DMS53 treated with DMSO at 0.1 percent for 48 hours (cell line): Measurements from ENCODE around the gene TRPC4.
A peak's percentile ranks its signal among the peaks of the same experiment; 100 is the strongest.
"Not testable (repeated sequence)": the region's sequence is repeated elsewhere in the genome, so short reads cannot be mapped to it uniquely, and the experiment has no call there.

Experiments
- DNase-seq: peaks from one replicate; lab custom pipeline; 2025; ENCODE audit not compliant: unreplicated experiment; lab: John Stamatoyannopoulos, UW

Gene TRPC4

DNA sequence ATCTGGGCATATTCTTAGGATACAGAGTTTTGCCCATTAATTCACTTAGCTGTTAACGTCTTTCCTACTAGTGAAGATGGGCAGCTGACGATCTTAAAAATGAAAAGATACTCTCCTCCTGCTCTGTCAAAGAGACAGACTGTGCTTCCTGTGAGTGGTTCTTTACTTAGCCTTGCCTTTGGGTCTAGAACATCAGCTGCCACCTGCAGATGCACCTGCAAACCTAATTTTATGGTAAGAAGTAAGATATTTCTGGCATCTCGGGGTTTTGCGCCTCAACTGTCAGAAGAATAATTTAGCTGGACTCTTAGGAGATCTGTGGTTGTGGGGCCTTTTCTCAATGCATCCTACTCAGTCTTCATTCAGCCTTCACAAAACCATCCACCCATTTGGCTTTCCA is 36.2 kb downstream of the TRPC4 start:
- no peak for DNase-seq

DNA sequence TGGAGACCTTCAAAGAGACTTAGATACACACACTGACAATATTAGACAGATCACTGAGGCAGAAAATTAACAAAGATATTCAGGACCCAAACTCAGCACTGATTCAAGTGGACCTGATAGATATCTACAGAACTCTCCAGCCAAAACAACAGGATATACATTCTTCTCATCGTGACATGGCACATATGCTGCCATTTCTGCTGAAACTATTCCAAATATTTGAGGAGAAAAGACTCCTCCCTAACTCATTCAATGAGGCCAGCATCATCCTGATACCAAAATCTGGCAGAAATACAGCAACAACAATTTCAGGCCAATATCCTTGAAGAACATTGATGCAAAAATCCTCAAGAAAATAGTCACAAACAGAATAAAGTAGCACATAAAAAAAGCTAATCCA is 53.3 kb downstream of the TRPC4 start:
- DNase-seq, result no peak

DNA sequence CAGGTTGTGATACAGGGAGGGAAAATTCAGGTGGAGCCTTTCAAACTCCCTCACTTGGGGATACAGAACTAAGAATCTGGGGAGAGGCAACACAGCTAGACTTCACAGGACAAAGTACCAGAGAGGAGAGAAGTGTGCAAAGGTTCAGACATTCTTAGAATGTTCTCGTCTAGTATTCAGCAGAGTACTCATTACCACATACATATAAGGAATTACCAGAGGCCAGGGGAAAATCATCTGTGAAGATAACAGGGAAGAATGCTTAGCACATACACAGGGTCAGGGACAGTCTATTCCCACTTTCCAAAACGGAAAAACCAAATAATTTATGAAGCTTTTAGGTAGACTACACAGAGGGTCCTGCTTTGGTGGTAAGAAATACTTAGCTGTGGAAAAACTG is 58.1 kb downstream of the TRPC4 start:
- no peak for DNase-seq

DNA sequence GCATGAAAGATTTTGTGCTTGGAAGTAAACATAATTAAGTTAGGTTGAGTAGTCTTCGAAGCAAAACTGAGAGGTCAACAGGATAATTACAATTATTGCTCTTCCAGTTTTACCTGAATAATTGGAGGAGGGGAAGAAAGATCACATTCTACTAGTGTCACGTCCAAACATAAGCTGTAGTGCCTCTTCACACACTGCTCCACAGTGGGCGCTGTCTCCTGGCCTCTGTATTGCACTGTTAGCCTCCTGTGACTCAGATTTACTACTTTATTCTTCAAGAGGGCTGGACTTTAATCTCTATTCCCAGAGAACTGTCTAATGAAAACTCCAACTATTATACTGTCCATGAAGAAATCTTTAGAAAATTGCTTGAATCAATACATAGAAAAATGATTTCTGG is 62.9 kb downstream of the TRPC4 start:
- DNase-seq, result no peak

DNA sequence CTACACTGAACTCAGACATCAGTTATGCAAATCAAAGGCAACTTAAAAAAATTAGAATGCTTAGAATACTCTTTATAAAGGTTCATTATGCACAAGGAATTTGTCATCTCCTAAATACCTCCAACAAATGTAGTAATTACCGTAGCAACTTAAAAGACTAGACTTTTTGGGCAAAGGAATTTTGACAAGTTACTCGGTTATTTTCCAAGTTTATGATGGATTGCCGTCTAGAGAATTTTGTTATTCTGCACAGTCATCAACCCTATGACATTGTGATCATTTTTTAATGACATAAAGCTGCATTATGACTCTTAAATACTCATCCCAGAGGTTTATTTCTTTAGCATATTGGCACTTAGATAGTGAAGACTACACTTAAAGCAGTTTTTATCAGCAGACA is 71.9 kb downstream of the TRPC4 start:
- DNase-seq, result no peak

DNA sequence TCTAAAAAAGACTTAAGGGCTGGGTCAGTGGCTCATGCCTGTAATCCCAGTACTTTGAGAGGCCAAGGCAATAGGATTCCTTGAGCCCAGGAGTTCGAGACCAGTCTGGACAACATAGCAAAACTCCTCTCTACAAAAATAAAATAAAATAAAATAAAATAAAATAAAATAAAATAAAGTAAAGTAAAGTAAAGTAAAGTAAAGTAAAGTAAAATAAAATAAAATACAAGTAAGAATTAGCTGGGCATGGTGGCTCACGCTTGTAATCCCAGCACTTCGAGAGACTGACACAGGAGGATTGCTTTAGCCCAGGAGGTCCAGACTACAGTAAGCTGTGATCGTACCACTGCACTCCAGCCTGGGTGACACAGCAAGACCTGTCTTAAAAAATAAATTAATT is 72.8 kb downstream of the TRPC4 start:
- not testable (repeated sequence) for DNase-seq

DNA sequence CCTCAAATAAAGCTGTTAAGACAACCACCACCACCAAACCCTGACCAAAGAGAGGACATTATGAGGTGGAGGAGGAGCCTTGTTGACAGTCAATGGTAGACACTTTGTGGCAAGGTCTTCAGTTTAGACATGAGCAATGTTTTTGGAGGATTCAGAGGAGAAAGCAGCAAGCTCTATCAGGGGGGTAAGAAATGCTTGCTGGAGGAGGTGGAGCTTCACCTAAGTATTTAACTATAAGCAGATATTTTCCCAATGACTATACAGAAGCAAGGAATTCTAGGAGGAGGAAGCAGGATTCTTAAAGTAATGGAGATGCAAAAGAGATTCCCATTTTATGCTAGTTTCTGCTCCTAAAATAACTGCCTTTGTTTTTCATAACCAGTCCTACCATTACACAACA is 74.2 kb downstream of the TRPC4 start:
- no peak for DNase-seq

DNA sequence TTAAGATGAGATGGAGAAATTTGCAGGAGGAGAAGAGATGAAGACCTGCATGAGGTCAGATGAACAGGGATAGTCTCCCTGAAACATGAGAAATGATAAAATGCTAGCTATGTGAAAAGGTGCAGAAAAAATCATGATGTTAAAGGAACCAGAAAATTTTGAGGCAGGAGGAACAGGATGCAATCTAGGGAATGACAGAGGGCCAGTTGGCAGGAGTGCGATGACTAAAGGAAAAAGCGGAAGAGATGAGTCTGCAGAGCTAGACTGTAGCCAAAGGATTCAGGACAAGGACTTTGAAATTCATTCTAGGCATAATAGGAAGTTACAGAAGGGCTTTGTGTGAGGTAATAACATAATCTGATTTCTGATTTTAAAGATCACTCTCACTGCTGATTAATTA is 77.9 kb downstream of the TRPC4 start:
- DNase-seq, result no peak

DNA sequence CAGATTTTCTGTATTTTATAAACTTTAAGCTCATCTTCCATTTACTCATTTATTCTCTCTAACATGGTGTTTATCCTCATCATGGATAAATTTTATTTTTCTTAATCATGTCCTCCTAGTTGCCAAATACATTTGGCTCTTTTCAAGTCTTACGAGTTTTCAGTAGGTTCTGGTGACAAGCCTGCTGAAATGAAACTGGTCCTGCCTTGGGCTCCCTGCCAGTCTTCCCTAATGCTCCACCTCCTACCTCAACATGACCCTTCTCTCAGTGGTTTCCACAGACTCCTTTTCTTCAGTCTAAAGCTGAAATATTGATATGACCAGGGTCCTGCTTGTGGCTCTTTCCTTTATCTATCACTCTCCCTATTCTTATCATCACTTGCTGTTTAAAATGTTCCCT is 81.2 kb downstream of the TRPC4 start:
- no peak for DNase-seq

DNA sequence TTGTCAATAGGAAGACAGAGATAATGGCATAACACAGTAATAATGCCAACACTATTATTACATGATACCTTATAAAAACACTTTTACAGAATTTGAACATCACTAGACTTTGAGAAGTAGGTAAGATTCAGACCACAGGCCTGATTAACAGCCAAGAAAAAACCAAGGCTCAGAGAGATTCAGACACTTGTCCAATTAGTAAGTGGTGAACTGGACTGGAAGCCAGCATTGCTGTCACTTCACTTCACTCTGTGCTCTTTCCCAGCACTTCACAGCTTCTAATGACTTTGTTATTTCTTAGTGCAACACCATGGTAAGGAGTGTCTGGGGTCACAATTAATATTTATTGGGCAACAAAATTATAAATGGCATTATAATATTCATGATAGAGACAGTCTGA is 91.9 kb downstream of the TRPC4 start:
- no peak for DNase-seq

DNA sequence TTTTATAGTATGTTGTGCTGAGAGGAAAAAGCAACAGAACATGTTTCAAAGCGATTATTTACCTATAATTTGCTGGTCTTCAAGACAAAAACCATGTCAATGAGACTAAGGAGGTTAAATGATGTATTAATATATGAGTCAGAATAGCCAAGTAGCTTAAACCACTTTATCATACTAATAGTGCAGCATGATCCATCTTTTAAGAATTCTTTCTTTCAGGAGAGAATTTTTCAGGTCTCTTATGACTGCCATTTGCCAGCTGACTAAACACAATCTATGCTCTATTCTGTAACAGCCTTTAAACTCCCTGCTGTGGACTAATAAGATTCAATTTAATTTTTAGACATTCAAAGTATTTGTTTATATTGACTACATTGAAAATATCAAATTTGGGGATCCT is 93.7 kb downstream of the TRPC4 start:
- no peak for DNase-seq

DNA sequence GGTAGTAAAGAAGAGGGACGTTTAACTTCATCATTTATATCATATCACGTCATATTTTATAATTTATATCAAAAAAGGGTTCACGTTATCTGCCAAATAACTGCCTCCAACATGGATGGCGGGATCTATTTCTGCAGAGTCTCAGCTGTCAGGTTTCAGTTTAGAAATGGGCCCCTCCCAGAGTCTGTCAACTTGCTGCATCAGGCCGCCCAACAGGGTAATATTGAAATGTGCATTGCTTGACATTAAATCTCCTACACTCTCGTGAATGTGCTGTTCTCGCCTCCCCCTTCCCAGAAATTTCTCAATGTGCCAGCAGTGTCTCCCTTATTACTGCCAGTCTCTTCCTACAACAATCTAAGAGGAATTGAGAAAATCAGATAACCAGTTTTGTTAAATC is 96.9 kb downstream of the TRPC4 start:
- DNase-seq, result no peak

DNA sequence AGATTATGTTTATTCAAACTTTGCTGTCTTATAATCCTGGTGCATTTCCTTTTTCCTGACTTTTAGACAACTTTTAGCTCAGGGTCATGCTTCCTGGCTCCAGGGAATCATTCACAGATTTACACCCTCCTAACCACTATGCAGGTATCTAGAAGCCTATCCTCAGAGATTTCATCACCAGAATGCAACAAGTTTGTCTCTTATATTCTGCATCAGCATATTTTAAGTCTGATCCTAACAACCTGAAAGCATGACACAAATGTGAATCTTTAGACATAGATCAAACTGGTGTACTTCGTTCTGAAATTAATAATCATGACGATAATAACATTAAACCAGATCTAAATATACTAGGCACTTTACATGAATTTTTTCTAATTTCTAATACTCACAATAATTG is 100.0 kb downstream of the TRPC4 start:
- no peak for DNase-seq

DNA sequence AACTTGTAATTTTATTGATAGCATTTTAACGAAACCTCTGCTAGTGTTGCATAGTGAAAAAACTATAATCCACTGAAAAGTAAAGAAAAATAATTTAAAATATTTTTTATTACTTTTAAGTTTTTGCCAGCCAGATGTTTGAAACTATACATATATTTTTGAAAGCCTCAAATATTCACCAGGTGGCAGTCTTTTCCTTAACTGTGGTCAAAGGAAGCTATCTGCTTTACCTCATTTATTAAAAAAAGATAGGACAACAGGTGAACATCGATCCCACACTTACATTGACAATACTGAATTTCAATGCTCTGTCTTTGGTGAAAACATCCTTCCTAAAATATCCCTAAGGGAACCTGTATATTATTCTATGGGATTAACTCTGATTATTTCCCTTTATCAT is 100.5 kb downstream of the TRPC4 start:
- DNase-seq, result peak; percentile 3

DNA sequence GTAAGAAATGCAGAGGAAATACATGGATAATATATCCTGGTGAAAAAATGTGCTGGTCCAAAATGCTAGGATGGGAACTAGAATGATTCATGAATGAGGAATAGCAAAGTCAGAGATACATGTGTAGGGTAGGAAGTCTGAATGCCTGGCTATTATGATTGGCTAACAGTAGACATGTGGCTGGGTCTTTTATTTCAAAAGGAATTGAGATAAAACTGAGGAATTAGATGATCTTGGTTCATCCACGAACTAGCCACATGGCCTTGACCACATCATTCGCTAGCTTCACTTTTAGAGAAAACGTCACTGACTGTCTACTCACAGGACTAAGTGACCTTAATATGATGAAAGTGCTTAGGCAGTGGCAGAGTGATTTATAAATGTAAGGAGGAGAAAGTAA is 103.1 kb downstream of the TRPC4 start:
- DNase-seq, result no peak

DNA sequence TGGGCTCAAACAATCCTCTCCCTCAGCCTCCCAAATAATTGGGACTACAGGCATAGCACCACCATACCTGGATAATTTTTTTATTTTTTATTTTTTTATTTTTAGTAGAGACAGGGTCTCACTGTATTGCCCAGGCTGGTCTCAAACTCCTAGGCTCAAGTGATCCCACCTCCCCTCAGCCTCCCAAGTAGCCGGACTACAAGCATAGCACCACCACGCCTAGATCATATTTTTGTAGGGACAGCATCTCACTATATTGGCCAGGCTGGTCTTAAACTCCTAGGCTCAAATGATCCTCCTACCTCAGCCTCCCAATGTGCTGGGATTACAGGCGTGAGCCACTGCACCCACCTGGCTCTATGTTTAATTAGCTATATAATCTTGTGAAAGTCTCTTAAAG is 114.2 kb downstream of the TRPC4 start:
- no peak for DNase-seq

DNA sequence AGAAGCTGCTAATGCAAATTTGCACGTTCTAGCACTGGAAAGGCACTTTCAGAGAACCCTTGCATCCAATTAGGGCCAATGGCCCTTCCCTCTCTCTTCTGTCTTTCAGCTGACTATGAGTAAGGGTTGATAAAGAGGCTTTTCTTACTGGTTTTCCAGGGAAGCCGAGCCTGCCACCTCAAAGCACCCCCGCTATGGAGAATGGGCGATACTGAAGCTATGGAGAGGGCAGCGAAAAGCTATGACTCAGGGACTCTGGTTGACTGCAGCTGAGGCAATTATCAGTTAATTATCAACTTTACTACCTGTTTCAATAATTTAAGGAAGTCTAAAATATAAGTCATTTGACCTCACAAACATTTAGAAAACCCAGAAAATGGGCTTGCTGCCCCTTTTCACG is 115.8 kb downstream of the TRPC4 start:
- peak; percentile 13 for DNase-seq

DNA sequence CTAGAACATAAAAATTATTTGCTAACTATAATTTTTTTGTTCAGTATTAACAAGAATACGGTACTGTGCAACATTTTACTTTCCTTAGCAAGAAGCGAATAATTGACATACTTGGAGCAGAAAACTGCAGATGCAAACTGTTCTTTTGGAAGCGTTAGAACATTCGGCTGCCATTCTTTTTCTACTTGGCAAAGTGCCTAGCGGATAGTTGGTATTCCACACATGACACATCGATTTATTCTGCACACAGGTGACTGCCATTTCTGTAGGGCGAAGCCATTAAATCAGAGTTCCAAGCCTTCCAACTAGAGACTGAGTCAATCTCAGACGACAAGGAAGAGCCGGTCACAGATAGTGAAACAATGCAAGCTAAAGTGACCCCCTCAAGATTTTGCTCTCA is 117.4 kb downstream of the TRPC4 start:
- DNase-seq, result no peak

DNA sequence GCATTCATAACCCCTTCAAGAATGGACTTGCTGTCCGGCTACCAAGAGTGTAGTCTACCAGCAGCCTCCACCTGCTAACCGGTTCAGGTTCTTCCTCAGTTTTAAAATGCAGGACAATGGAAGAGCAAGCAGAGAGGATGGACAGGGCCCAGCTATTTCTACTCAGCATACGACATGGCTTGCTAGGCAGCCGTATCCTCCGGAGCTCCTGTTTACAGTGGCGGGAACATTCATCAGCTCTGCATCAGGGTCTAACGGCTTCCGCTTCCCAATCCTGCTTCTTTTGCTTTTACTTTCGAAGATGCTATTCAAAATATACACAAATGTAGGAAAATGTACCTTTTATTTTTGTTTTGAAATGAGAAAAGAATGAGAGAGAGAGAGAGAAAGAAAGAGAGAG is 118.5 kb downstream of the TRPC4 start:
- no peak for DNase-seq

DNA sequence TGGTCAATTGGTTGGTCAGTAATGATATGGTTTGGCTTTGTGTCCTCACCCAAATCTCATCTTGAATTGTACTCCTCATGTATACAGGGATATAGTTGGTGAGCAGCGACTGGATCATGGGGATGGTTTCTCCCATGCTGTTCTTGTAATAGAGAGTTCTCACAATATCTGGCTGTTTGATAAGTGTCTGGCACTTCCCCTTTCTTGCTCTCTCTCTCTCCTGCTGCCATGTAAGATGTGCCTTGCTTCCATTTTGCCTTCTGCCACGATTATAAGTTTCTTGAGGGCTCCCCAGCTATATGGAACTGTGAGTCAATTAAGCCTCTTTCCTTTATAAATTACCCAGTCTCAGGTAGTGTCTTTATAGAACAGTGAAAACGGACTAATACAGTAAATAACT is 120.7 kb downstream of the TRPC4 start:
- DNase-seq, result no peak

DNA sequence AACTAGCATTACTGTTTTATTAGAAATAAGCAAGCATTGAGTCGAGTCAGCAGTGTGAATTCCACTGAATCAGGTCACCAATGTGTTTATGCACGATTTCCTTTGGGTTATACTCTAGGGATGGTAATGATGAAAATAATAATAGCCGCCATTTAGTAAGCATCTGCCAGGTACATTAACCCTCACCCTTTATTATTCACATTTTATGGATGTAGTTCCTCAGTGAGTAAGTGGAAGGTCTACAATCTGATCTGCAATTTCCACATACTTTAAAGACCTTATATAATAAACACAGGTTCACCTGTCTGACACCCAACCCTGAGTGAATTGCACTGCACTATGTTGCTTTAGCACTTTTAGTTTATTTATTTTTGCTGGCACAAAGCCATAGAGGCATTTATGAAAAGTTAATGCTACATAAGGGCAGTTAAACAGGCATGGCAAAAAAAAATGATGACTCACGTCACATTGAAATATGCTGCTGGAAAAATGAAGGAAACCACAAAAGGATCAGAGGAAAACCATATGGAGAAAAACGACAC is 122.4 kb downstream of the TRPC4 start:
- DNase-seq, result peak; percentile 44

DNA sequence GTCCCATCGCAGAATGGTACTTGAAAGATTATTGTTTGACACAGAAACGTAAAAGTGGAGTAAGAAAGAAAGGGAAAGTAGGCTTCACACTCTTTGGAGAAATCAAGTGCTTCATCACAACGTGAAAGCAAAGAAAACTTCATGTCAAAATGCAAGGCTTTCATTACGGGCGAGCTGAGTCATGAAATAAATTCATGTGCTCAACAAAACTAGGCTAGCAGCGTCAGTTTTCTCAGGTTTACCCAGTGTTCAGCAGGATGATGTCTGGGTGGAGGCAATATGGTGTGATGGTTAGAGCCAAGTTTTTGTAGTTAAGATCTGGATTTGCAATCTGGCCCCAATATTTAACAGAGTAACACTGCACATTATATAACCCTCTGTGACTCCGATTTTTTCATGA is 128.0 kb downstream of the TRPC4 start:
- no peak for DNase-seq

DNA sequence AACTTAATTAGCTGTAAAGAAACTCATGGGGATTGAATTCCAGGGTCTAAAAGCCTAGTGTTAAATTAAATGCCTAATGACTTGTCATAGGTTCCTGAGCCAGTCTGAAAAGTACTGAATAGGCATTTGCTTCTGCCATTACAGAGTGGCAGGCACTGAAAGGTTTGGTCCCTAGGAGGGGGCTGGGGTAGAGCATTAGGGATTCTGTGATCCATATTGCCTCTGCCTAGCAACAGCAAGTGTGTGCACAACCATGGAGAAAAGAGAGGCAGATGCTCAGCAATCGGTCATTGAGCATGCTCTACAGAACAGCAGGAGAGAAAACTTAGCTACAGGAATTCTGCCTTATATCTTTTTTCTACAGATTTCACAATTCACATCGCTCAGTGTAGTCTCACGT is 133.5 kb downstream of the TRPC4 start:
- no peak for DNase-seq

DNA sequence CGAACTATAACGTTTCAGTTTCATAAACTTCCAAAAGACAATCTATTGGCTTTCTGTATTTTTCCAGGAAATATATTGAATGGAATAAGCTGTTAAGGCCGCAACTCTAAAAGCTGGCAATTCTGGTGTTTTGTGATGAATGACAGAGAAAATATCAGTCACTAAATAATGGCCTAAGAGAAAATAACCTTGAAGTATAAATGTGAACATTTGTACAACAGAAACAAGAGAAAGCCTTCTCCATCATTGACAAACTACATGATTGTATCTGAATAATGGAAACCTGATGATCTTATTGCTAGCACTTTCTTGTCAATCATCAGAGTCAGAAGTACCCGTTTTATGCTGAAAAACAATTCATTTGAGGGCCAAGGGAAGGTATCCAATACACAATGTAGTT is 134.3 kb downstream of the TRPC4 start:
- no peak for DNase-seq
